Naive thymus-derived CD8-positive, alpha-beta T cell (primary cell): ENCODE data around the gene TAF8. TPM values are rescaled to one million over a fixed set of nuclear protein-coding genes. Genes with fewer than 3 reads are reported as not detected.

Source experiments
- ATAC-seq, 2 donors: fragments of 150-1000 bp; cut with Tn5 transposase in 1 of 2; sonication (Bioruptor Pico), chemical (Tn5 transposase) in 1 of 2; 1 replicate in 1 of 2; 2 replicates in 1 of 2; pipeline ENCODE4 v1.10.0; 2021; ENCODE audit warnings: mild to moderate bottlenecking in 2 of 2, moderate library complexity in 2 of 2
- POLR2A ChIA-PET: fragments of 350-600 bp; sonication (Branson Sonifier 250); formaldehyde crosslinking; loops from one replicate; lab custom pipeline; 2021; ENCODE audit warnings: antibody characterized with exemption; lab: Charles Lee
- DNase-seq, 10 donors: peaks; one replicate each; pipeline versions ENCODE4 v3.0.0 to v3.0.0-alpha.2; 2020 to 2022
- H3K27ac Mint-ChIP-seq, 10 donors: one replicate each; pipeline ENCODE4 v1.8.0; 2020 to 2022; ENCODE audit warnings: mild to moderate bottlenecking in 10 of 10, mixed read lengths in 10 of 10, moderate library complexity in 4 of 10, inconsistent platforms in 1 of 10
- H3K27me3 Mint-ChIP-seq, 5 donors: one replicate each; pipeline ENCODE4 v1.8.0; 2021 to 2022; ENCODE audit warnings: mixed read lengths in 5 of 5
- H3K36me3 Mint-ChIP-seq, 3 donors: one replicate each; pipeline ENCODE4 v1.8.0; 2020 to 2022; ENCODE audit warnings: mixed read lengths in 3 of 3, mild to moderate bottlenecking in 2 of 3, inconsistent platforms in 1 of 3
- H3K4me1 Mint-ChIP-seq, 4 donors: one replicate each; pipeline ENCODE4 v1.8.0; 2021 to 2022; ENCODE audit warnings: mixed read lengths in 4 of 4
- H3K4me3 Mint-ChIP-seq, 10 donors: one replicate each; pipeline ENCODE4 v1.8.0; 2020 to 2022; ENCODE audit warnings: mild to moderate bottlenecking in 10 of 10, mixed read lengths in 10 of 10, moderate library complexity in 6 of 10, inconsistent platforms in 1 of 10
- H3K9me3 Mint-ChIP-seq, 9 donors: one replicate each; pipeline ENCODE4 v1.8.0; 2020 to 2022; ENCODE audit warnings: mixed read lengths in 9 of 9, mild to moderate bottlenecking in 3 of 9, inconsistent platforms in 1 of 9, moderate library complexity in 1 of 9
- polyA plus RNA-seq, 3 donors: library from polyadenylated mRNA; unstranded; fragments of 300-500 nt; fragmentation: Illumina TruSeq; gene quantifications; one replicate each; pipeline ENCODE4 v1.2.3, GENCODE V29; 2021
- total RNA-seq, 8 experiments: library from RNA in 2 of 8; stranded (reverse) in 2 of 8; gene quantifications; one replicate each; pipeline ENCODE4 v1.2.3 and lab custom pipeline; 2021 to 2026

Gene TAF8
- total and polyA plus RNA-seq, 5 experiments from 2014 or later = 24.4 to 73.8 (median 36.8) TPM

DNA sequence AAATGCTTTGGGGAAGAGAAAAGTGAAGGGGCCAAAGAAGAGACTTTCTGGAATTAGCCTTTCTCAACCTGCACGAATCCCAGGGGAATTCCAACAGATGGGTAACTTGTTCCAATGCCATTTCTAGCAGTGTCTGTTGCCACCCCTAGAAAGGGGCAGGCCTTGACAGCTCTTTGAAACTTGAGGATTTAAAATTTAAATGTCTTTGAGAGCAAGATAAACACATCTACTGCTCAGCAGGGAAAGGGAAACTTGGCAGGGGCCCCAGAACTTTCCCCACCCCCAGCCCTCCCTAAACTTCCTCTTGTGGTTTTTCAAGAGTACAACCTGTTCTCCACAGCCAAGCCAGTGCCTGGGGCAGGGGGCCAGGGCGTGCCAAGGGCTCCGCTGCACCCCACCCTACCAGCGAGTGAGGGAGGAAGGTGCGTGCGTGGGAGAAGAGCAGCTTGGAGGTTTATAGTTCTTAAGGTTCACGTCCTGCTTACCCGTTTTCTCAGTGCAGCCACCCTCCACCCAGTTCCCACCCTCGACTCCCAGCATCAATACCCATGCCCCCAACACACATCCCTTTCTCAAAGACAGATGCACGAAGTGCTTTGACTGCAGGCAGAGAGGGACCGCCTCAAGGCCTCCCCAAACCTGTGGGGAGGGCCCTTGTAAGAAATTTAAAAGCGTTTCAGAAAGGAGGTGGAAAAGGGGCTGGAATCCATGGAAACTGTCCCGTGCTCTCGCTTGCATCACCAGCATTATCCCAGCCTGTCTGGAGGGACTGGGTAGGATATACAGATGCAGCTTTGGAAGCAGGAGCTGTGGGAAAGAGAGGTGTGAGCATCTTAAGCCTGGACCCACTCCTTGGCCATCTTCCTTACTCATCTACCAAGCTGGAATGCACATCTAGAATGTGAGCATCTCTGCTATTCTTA is 4.5 kb upstream of the TAF8 start:
- ATAC-seq (peak; percentile 48 to 66), DNase-seq (peak; percentile 54 to 97 (median 88))
- POLR2A ChIA-PET = interaction anchor here (0.5 to 16.0 kb wide), 24 partner anchors 9 to 737 kb away, joined by 3 to 233 read pairs (median 5); partner anchors contain the start of genes BYSL, CCND3, MED20 and TOMM6
- H3K36me3 Mint-ChIP-seq = peaks cover 21 to 54% (median 34%) of the 10 kb centered on the region in 3 donors
- no peaks in the 10 kb centered on the region for H3K27me3 Mint-ChIP-seq
- H3K9me3 Mint-ChIP-seq = no peaks in the 10 kb centered on the region
- H3K4me3 Mint-ChIP-seq = peak overlapping the region; percentile 94 to 99 (median 98)
- H3K4me1 Mint-ChIP-seq = peaks cover 35 to 89% (median 74%) of the 10 kb centered on the region in 4 donors
- peak overlapping the region; percentile 81 to 99 (median 96) for H3K27ac Mint-ChIP-seq

DNA sequence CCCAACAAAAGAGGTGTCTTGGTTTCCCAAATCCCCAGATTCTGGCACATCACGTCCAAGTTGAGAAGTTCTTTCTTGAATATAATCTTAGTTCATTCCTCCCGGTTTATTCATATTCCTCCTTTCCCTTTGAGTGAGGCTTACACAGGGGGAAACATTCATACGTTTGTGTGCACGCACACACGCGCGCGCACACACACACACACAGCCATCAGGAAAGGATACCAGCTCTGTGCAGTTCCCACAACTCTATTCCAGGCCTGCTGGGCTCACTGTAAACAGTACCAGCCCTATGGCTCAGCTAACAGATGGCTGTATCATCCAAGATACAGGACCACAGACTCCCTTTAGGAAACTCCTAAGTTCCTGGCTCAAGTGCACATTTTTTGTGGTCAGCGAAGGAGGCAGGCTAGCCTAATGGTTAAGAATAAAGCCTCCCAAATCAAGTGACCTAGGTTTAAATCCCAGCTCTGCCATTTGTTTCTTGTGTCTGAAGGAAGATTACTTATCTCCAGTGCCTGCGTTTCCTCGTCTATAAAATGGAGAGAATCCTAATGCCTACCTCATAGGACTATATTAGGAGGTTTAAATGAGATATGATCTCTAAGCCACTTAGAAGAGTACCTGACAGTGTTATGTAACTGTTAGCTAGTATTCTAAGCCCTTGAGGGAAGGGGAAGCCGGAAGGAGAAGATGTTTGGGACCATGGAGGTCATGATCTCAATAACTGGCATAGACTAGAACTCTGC is 3.7 kb upstream of the TAF8 start:
- Mint-ChIP-seq H3K4me3 (peak overlapping the region; percentile 94 to 99 (median 98)), H3K27ac (peak overlapping the region; percentile 81 to 99 (median 96)), H3K27me3 (no peaks in the 10 kb centered on the region), H3K4me1 (peaks cover 30 to 88% (median 74%) of the 10 kb centered on the region in 4 donors), H3K9me3 (no peaks in the 10 kb centered on the region), H3K36me3 (peaks cover 21 to 51% (median 34%) of the 10 kb centered on the region in 3 donors)
- POLR2A ChIA-PET = interaction anchor here (0.5 to 16.0 kb wide), 17 partner anchors 8 to 737 kb away, joined by 3 to 233 read pairs (median 5); partner anchors contain the start of genes BYSL, CCND3, MED20 and TOMM6
- DNase-seq = no peak
- no peak for ATAC-seq

DNA sequence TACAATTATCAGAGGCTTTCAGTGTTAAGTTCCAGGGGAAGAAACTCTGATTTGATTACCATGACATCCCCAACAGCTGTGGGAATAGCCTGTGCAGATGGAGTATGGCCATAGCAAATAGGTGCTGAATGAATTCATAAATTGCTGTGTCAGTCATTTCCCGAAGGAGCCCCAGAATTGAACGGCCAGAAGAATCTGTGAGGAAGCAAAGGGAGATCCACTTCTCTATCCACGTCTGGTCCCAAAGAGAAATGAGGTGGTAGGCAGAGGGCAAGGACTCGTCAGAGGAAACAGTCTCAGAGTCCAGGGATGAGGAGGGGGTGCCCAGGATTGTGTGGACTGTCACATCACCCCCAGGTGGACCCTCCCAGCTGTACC is 3.1 kb upstream of the TAF8 start:
- Mint-ChIP-seq H3K27me3 (no peaks in the 10 kb centered on the region), H3K9me3 (no peaks in the 10 kb centered on the region), H3K4me1 (peaks cover 25 to 87% (median 73%) of the 10 kb centered on the region in 4 donors), H3K36me3 (peaks cover 21 to 51% (median 32%) of the 10 kb centered on the region in 3 donors), H3K4me3 (peak overlapping the region; percentile 94 to 99 (median 98)), H3K27ac (peak overlapping the region; percentile 81 to 99 (median 96))
- POLR2A ChIA-PET = interaction anchor here (0.5 to 16.0 kb wide), 12 partner anchors 7 to 261 kb away, joined by 3 to 233 read pairs (median 9); partner anchors contain the start of genes BYSL, CCND3, MED20 and TOMM6
- DNase-seq (peak in 1 of 10 donors; percentile 22), ATAC-seq (no peak)

DNA sequence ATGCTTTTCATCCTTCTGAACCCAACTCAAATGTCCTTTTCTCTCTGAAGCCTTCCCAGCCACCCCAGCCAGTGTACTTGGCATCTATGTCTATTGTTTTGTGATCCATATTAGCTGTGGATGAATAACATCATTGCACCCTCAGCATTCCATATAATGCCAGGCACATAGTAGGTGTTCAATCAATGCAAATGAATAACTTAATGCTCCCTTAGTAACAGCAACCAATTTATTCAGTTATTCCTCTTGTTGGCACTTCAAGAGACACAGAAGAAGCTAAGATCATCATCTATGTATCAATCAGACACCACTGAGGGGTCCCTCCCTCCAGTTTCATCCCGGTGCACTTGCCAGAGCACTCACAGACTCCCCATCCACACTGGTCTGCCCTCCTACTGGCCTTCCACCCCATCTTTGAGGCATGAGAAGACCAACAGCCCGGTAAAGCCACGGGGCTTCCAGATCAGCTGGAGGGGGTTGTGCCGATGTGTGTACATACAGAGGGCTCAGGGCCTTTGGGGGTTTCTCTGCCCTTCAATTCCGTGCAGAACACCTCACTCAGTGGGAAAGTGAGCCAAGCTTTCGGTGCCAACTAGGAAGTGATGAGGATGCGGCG is 2.4 kb upstream of the TAF8 start:
- peak overlapping the region; percentile 94 to 99 (median 96) for H3K27ac Mint-ChIP-seq
- peak overlapping the region; percentile 94 to 99 (median 98) for H3K4me3 Mint-ChIP-seq
- H3K36me3 Mint-ChIP-seq = peaks cover 21 to 53% (median 32%) of the 10 kb centered on the region in 3 donors
- H3K27me3 Mint-ChIP-seq = no peaks in the 10 kb centered on the region
- POLR2A ChIA-PET = interaction anchor here (0.5 to 16.0 kb wide), 18 partner anchors 7 to 881 kb away, joined by 3 to 233 read pairs (median 5); partner anchors contain the start of genes BICRAL, BYSL, CCND3 and CNPY3
- peak in 2 of 10 donors; percentile 18 to 48 for DNase-seq
- no peak for ATAC-seq
- no peaks in the 10 kb centered on the region for H3K9me3 Mint-ChIP-seq
- H3K4me1 Mint-ChIP-seq = peaks cover 26 to 87% (median 73%) of the 10 kb centered on the region in 4 donors

DNA sequence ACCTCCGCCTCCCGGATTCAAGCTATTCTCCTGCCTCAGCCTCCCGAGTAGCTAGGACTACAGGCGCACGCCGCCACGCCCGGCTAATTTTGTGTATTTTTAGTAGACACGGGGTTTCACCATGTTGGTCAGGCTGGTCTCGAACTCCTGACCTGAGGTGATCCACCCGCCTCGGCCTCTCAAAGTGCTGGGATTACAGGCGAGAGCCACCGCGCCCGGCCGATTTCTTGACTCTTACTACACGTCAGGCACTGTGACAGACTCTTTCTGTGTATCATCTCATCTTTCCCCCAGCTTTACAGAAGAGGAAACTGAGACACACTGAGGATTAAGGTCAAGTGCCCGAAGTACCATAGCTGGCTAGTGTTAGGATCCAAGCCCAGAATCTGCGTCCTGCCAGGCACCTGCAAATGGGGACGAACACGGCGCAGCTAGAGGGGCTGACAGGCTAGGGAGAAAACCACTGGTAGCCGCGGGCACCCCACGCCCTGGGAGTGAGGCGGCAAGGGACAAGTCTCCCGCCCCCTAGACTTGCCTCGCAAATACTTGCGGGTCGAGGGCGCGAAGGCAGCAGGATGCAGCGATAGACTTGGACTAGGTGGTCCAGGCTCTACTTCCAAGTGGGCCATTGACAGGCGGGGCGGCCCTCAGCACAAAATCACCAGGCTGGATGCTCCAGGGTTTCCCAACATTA is 1.1 kb upstream of the TAF8 start:
- H3K27me3 Mint-ChIP-seq = no peaks in the 10 kb centered on the region
- DNase-seq (peak in 5 of 10 donors; percentile 19 to 73 (median 40)), ATAC-seq (no peak)
- H3K4me1 Mint-ChIP-seq = peaks cover 22 to 87% (median 67%) of the 10 kb centered on the region in 4 donors
- no peaks in the 10 kb centered on the region for H3K9me3 Mint-ChIP-seq
- H3K36me3 Mint-ChIP-seq = peaks cover 21 to 54% (median 34%) of the 10 kb centered on the region in 3 donors
- peak overlapping the region; percentile 94 to 99 (median 98) for H3K4me3 Mint-ChIP-seq
- POLR2A ChIA-PET = interaction anchor here (0.5 to 16.0 kb wide), 25 partner anchors 9 to 1227 kb away, joined by 3 to 233 read pairs (median 5); partner anchors contain the start of genes BICRAL, BYSL, CCND3 and CNPY3
- H3K27ac Mint-ChIP-seq = peak overlapping the region; percentile 94 to 99 (median 96)

DNA sequence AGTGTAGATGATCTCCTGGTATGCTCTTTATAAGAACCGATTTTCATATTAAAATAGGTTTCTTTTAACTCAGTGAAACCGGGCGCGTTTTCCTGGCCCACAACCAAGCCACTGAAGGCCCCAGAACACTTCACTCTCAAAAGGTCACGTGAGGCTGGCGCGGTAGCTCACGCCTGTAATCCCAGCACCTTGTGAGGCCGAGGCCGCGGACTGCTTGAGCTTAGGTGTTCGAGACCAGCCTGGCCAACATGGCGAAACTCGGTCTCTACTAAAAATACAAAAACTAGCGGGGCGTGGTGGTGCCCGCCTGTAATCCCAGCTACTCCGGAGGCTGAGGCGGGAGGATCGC is 402 bp upstream of the TAF8 start:
- Mint-ChIP-seq H3K9me3 (no peaks in the 10 kb centered on the region), H3K4me1 (peaks cover 19 to 85% (median 65%) of the 10 kb centered on the region in 4 donors), H3K27me3 (no peaks in the 10 kb centered on the region), H3K36me3 (peaks cover 21 to 56% (median 33%) of the 10 kb centered on the region in 3 donors), H3K27ac (peak overlapping the region; percentile 94 to 99 (median 96)), H3K4me3 (peak overlapping the region; percentile 94 to 99 (median 98))
- POLR2A ChIA-PET = interaction anchor here (0.7 to 16.0 kb wide), 18 partner anchors 9 to 1226 kb away, joined by 3 to 233 read pairs (median 5); partner anchors contain the start of genes BYSL, CCND3, CNPY3 and MED20
- peak; percentile 3 to 8 for ATAC-seq
- DNase-seq = peak in 8 of 10 donors; percentile 50 to 79 (median 58)

DNA sequence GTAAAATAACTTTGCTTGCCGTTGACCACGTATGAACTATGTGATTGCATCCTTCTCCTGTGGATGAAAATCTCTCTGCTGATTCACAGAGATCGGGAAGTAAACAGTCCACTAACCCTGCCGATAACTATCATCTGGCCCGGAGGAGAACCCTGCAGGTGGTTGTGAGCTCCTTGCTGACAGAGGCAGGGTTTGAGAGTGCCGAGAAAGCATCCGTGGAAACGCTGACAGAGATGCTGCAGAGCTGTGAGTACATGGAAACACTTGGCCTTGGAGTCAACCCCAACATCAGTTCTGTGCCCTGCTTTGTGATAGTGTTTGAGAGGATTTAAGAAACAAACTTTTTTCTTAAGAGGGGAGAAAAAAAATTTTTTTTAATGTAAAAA is 937 bp downstream of the TAF8 start:
- H3K4me1 Mint-ChIP-seq = peaks cover 12 to 76% (median 59%) of the 10 kb centered on the region in 4 donors
- no peaks in the 10 kb centered on the region for H3K27me3 Mint-ChIP-seq
- ATAC-seq (no peak), DNase-seq (no peak)
- H3K4me3 Mint-ChIP-seq = peak overlapping the region; percentile 94 to 99 (median 98)
- peaks cover 15 to 64% (median 35%) of the 10 kb centered on the region in 3 donors for H3K36me3 Mint-ChIP-seq
- no peaks in the 10 kb centered on the region for H3K9me3 Mint-ChIP-seq
- POLR2A ChIA-PET = interaction anchor here (0.6 to 16.0 kb wide), 15 partner anchors 9 to 878 kb away, joined by 3 to 233 read pairs (median 10); partner anchors contain the start of genes BYSL, CCND3, CNPY3 and MED20
- H3K27ac Mint-ChIP-seq = peak overlapping the region; percentile 52 to 99 (median 95)

DNA sequence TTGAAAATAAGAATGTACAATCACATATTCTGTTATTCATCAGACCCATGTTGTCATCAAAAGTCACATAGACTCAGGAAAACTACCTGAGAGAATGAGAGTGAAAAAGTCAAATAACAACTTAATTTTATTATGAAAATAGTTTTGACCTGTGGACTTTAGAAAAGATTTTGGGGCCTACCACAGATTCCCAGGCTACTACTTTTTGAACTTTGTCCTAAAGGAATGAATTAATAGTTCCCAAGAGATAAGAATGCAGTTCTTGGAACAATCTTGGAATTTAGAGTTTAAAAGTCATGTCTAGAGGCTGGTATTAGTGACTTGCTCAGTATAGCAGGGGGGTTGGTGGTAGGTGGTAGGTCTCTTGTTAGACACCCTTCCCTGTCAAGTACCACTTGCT is 3.3 kb downstream of the TAF8 start:
- H3K27ac Mint-ChIP-seq = peak overlapping the region in 2 of 10 donors; percentile 24 to 79

DNA sequence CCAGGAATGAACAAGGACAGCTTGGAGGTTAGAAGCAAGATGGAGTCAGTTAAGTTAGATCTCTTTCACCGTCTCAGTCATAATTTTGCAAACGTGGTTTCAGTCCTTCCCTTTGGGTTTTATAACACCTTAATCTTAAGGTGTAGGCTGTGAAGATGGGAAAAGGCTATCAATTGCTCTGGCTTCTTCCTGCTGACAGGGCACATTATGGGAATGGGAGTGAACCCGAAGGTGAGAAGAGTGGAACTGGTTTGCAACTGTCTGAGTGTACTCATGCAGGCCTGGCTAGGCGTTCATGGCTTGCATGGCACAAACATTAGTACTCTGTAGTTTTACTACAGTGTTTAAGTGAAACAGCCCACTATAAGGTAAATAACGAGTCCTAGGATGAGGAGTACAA is 9.4 kb downstream of the TAF8 start:
- peak overlapping the region in 2 of 10 donors; percentile 56 to 75 for H3K27ac Mint-ChIP-seq
- ATAC-seq (no peak), DNase-seq (no peak)
- H3K9me3 Mint-ChIP-seq = no peaks in the 10 kb centered on the region
- H3K4me3 Mint-ChIP-seq = no peak overlapping the region
- no peaks in the 10 kb centered on the region for H3K27me3 Mint-ChIP-seq
- peaks cover 0 to 95% (median 42%) of the 10 kb centered on the region in 3 donors for H3K36me3 Mint-ChIP-seq
- POLR2A ChIA-PET = no interaction called here
- H3K4me1 Mint-ChIP-seq = peaks cover 3 to 22% (median 8%) of the 10 kb centered on the region in 4 donors

More for the DNA sequence above, 3.3 kb downstream of the TAF8 start:
- Mint-ChIP-seq H3K27me3 (no peaks in the 10 kb centered on the region), H3K4me3 (peak overlapping the region in 3 of 10 donors; percentile 11 to 36 (median 14)), H3K9me3 (no peaks in the 10 kb centered on the region), H3K36me3 (peaks cover 0 to 71% (median 27%) of the 10 kb centered on the region in 3 donors), H3K4me1 (peaks cover 11 to 61% (median 52%) of the 10 kb centered on the region in 4 donors)
- DNase-seq (no peak), ATAC-seq (no peak)
- POLR2A ChIA-PET = interaction anchor here (0.6 to 16.0 kb wide), 3 partner anchors 10 to 132 kb away, joined by 3 to 233 read pairs (median 8); partner anchors contain the start of genes BYSL, CCND3 and MED20

DNA sequence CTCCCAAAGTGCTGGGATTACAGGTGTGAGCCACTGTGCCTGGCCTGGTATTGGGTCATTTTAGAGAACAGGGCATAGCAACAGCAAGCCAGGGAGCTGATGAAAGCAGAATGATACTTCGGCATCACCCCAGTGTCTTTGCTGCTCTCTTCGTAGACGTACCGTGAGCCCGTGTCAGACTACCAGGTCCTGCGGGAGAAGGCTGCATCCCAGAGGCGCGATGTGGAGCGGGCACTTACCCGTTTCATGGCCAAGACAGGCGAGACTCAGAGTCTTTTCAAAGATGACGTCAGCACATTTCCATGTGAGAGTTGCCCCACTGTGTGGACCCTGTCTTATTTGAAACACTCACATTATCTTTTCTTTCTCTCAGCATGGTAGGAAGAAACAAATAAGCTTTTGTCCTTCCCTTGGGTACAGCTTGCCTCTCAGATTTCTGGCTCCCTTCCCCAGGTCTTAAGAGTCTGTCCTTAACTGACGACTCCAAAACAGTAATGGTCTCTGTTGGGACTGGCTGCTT is 15.9 kb downstream of the TAF8 start:
- Mint-ChIP-seq H3K4me1 (peaks cover 0 to 2% (median under 1%) of the 10 kb centered on the region in 4 donors), H3K27me3 (no peaks in the 10 kb centered on the region), H3K9me3 (no peaks in the 10 kb centered on the region), H3K4me3 (no peak overlapping the region), H3K36me3 (peaks cover 0 to 41% (median 4%) of the 10 kb centered on the region in 3 donors), H3K27ac (peak overlapping the region in 1 of 10 donors; percentile 28)
- ATAC-seq = no peak
- no peak for DNase-seq
- POLR2A ChIA-PET = no interaction called here
